Neural cell (in vitro differentiated cells): ENCODE results near the gene GCN1. TPM values are rescaled to one million over a fixed set of nuclear protein-coding genes. Genes with fewer than 3 reads are reported as not detected.
A peak's percentile ranks its signal among the peaks of the same experiment; 100 is the strongest.

Experiments used
- H2AFZ ChIP-seq: fragments of 200-600, 300-800 bp; sonication (generic), shearing (Covaris generic); 2 replicates; pipeline ENCODE4 v1.6.0; 2014; ENCODE audit warnings: low read depth, mild to moderate bottlenecking, antibody characterized with exemption, low read length, moderate library complexity
- H3F3A ChIP-seq: fragments of 200-600 bp; shearing (Covaris generic); 2 replicates; pipeline ENCODE4 v1.6.1; 2016; ENCODE audit warnings: mild to moderate bottlenecking, moderate library complexity, mixed read lengths, antibody characterized with exemption, low read length; ENCODE audit not compliant: insufficient read depth, poor library complexity, severe bottlenecking
- H3K27ac ChIP-seq: fragments of 200-600, 300-800 bp; sonication (generic), shearing (Covaris generic); 2 replicates; pipeline ENCODE4 v1.5.1; 2014; ENCODE audit warnings: mild to moderate bottlenecking, low read length, moderate library complexity
- H3K27me3 ChIP-seq: fragments of 300-800, 200-600 bp; sonication (generic), shearing (Covaris generic); 2 replicates; pipeline ENCODE4 v1.6.0; 2014; ENCODE audit warnings: mild to moderate bottlenecking, low read depth, low read length, moderate library complexity; ENCODE audit not compliant: insufficient read depth
- H3K36me3 ChIP-seq: fragments of 300-800, 200-600 bp; sonication (generic), shearing (Covaris generic); 2 replicates; pipeline ENCODE4 v1.5.1; 2014; ENCODE audit warnings: mild to moderate bottlenecking, antibody characterized with exemption, low read length, moderate library complexity; ENCODE audit not compliant: insufficient read depth
- H3K4me2 ChIP-seq: fragments of 300-800, 200-600 bp; sonication (generic), shearing (Covaris generic); 2 replicates; pipeline ENCODE4 v1.6.0; 2014; ENCODE audit warnings: mild to moderate bottlenecking, low read length
- H3K4me3 ChIP-seq: fragments of 300-800, 200-600 bp; sonication (generic), shearing (Covaris generic); 2 replicates; pipeline ENCODE4 v1.5.1; 2014; ENCODE audit warnings: mild to moderate bottlenecking, low read length, moderate library complexity
- H3K79me2 ChIP-seq: fragments of 200-600 bp; shearing (Covaris generic); replicated peaks from 2 replicates; pipeline ENCODE4 v1.6.0; 2014; ENCODE audit warnings: mild to moderate bottlenecking, low read length, moderate library complexity; ENCODE audit not compliant: insufficient read depth
- H3K9ac ChIP-seq: fragments of 300-800, 200-600 bp; sonication (generic), shearing (Covaris generic); 2 replicates; pipeline ENCODE4 v1.6.1; 2016; ENCODE audit warnings: mild to moderate bottlenecking, low read length, mixed read lengths
- H3K9me2 ChIP-seq: fragments of 200-600 bp; shearing (Covaris generic); 2 replicates; pipeline ENCODE4 v1.6.1; 2016; ENCODE audit warnings: mild to moderate bottlenecking, low read length, mixed read lengths; ENCODE audit not compliant: insufficient read depth
- H3K9me3 ChIP-seq: fragments of 200-600, 300-800 bp; sonication (generic), shearing (Covaris generic); 2 replicates; pipeline ENCODE4 v1.6.1; 2016; ENCODE audit warnings: mild to moderate bottlenecking, mixed run types, low read length, moderate library complexity, mixed read lengths
- H4K20me1 ChIP-seq: fragments of 200-600 bp; shearing (Covaris generic); 2 replicates; pipeline ENCODE4 v1.6.1; 2016; ENCODE audit warnings: mild to moderate bottlenecking, mixed run types; ENCODE audit not compliant: insufficient read depth
- EP300 ChIP-seq: fragments of 450-650 bp; conservative IDR thresholded peaks from 2 replicates; pipeline ENCODE4 v1.6.1; 2014; ENCODE audit warnings: antibody characterized with exemption, mild to moderate bottlenecking, moderate library complexity; ENCODE audit not compliant: poor library complexity, severe bottlenecking
- EZH2 ChIP-seq: fragments of 200-600, 300-800 bp; shearing (Covaris generic), sonication (generic); IDR thresholded peaks from 2 replicates; pipeline ENCODE4 v1.6.1; 2014; ENCODE audit warnings: antibody characterized with exemption, low read length, borderline replicate concordance, mild to moderate bottlenecking; ENCODE audit not compliant: insufficient read depth, poor library complexity, severe bottlenecking
- MXI1 ChIP-seq: fragments of 450-650 bp; conservative IDR thresholded peaks from 2 replicates; pipeline ENCODE4 v1.6.1; 2014; ENCODE audit warnings: antibody characterized with exemption, mild to moderate bottlenecking; ENCODE audit not compliant: poor library complexity, severe bottlenecking
- POLR2AphosphoS5 ChIP-seq: IDR thresholded peaks from 2 replicates; pipeline ENCODE4 v1.6.1; 2012
- RAD21 ChIP-seq: fragments of 450-650 bp; conservative IDR thresholded peaks from 2 replicates; pipeline ENCODE4 v1.6.1; 2014; ENCODE audit warnings: antibody characterized with exemption, mild to moderate bottlenecking, moderate library complexity
- SMC3 ChIP-seq: fragments of 450-650 bp; conservative IDR thresholded peaks from 2 replicates; pipeline ENCODE4 v1.6.1; 2014; ENCODE audit warnings: antibody characterized with exemption, mild to moderate bottlenecking, moderate library complexity; ENCODE audit not compliant: poor library complexity
- TAF1 ChIP-seq: IDR thresholded peaks from 2 replicates; pipeline ENCODE4 v1.6.1; 2012; ENCODE audit warnings: low read depth
- polyA plus RNA-seq: library from polyadenylated mRNA; depleted of rRNA; stranded (reverse); fragments of >200 nt; gene quantifications from 2 replicates; pipeline ENCODE4 v1.2.3, GENCODE V29; 2014
- TF ChIP-seq, protein P1 (sequence below): IDR thresholded peaks from 2 replicates; pipeline ENCODE4 v1.6.1; 2012; ENCODE audit warnings: borderline replicate concordance
- TF ChIP-seq, protein P2 (sequence below): fragments of 450-650 bp; IDR thresholded peaks from 2 replicates; pipeline ENCODE4 v1.5.1; 2014; ENCODE audit warnings: antibody characterized with exemption, mild to moderate bottlenecking, moderate library complexity; ENCODE audit not compliant: poor library complexity, severe bottlenecking

GCN1 gene
- polyA plus RNA-seq, 1 donor from 2014 or later, result 21.5 TPM

DNA sequence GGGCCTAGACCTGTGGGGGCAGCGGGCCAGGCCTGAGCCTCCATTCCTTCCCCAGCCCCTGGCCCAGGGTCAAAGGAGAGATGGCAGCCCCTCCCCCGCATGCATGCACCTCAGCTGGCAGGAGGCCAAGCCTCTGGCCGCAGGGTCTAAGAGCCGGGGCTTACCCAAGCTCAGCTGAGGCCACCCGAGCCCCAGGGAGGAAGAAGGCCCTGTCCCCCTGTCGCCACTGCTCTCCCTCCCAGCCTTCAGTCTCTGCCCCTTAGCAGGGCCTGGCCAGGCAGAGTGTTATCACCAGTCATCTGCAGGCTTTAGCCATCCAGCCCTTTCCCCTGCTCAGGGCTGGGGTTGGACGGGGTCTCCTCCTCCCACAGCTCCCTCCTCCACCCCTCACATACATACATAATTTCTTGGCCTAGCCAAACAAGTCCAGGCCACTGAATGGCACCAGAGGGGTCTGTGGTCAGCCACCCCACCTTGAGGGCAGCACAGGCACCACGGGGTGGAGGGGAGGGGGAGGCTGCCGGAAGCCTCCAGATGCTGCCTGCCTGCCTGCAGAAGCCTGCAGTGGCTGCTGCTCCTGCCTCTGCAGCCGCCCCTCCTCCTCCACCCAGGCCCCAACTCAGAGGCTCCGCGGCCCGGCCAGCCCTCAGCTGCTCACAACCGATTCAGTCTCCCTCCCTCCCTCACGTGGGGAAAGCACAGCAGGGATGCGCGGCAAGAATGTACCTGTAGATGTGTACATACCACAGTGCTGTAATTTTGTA, 100.7 kb downstream of the GCN1 start:
- Histone ChIP-seq H3K36me3 (peaks cover 5% of the 10 kb centered on the region), H3K27ac (peak overlapping the region; percentile 61), H3K27me3 (no peaks in the 10 kb centered on the region), H3K9ac (peak overlapping the region; percentile 55), H3K79me2 (no peaks in the 10 kb centered on the region), H3K9me2 (no peaks in the 10 kb centered on the region), H4K20me1 (peaks cover 3% of the 10 kb centered on the region), H3K4me3 (peak overlapping the region; percentile 48), H2AFZ (no peak overlapping the region), H3K4me2 (no peak overlapping the region), H3K9me3 (no peaks in the 10 kb centered on the region), H3F3A (no peaks in the 10 kb centered on the region)
- TF ChIP-seq MXI1 (peak; percentile 16), SMC3 (peak; percentile 22), EP300 (no peak), RAD21 (peak; percentile 22), EZH2 (no peak), POLR2AphosphoS5 (no peak), TAF1 (no peak)
- TF ChIP-seq, protein P1, sequence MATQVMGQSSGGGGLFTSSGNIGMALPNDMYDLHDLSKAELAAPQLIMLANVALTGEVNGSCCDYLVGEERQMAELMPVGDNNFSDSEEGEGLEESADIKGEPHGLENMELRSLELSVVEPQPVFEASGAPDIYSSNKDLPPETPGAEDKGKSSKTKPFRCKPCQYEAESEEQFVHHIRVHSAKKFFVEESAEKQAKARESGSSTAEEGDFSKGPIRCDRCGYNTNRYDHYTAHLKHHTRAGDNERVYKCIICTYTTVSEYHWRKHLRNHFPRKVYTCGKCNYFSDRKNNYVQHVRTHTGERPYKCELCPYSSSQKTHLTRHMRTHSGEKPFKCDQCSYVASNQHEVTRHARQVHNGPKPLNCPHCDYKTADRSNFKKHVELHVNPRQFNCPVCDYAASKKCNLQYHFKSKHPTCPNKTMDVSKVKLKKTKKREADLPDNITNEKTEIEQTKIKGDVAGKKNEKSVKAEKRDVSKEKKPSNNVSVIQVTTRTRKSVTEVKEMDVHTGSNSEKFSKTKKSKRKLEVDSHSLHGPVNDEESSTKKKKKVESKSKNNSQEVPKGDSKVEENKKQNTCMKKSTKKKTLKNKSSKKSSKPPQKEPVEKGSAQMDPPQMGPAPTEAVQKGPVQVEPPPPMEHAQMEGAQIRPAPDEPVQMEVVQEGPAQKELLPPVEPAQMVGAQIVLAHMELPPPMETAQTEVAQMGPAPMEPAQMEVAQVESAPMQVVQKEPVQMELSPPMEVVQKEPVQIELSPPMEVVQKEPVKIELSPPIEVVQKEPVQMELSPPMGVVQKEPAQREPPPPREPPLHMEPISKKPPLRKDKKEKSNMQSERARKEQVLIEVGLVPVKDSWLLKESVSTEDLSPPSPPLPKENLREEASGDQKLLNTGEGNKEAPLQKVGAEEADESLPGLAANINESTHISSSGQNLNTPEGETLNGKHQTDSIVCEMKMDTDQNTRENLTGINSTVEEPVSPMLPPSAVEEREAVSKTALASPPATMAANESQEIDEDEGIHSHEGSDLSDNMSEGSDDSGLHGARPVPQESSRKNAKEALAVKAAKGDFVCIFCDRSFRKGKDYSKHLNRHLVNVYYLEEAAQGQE, result no peak
- TF ChIP-seq, protein P2, sequence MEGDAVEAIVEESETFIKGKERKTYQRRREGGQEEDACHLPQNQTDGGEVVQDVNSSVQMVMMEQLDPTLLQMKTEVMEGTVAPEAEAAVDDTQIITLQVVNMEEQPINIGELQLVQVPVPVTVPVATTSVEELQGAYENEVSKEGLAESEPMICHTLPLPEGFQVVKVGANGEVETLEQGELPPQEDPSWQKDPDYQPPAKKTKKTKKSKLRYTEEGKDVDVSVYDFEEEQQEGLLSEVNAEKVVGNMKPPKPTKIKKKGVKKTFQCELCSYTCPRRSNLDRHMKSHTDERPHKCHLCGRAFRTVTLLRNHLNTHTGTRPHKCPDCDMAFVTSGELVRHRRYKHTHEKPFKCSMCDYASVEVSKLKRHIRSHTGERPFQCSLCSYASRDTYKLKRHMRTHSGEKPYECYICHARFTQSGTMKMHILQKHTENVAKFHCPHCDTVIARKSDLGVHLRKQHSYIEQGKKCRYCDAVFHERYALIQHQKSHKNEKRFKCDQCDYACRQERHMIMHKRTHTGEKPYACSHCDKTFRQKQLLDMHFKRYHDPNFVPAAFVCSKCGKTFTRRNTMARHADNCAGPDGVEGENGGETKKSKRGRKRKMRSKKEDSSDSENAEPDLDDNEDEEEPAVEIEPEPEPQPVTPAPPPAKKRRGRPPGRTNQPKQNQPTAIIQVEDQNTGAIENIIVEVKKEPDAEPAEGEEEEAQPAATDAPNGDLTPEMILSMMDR, result no peak

GRCh38 chr12:120093336-120093591, 101.3 kb downstream of the GCN1 start:
- Histone ChIP-seq H3K9me2 (no peaks in the 10 kb centered on the region), H3K27ac (peak overlapping the region; percentile 61), H3K9ac (peak overlapping the region; percentile 55), H3K4me3 (peak overlapping the region; percentile 48), H3K27me3 (no peaks in the 10 kb centered on the region), H3K36me3 (peaks cover 5% of the 10 kb centered on the region), H3F3A (no peaks in the 10 kb centered on the region), H3K79me2 (no peaks in the 10 kb centered on the region), H3K9me3 (no peaks in the 10 kb centered on the region), H3K4me2 (no peak overlapping the region), H4K20me1 (peaks cover 3% of the 10 kb centered on the region), H2AFZ (no peak overlapping the region)
- TF ChIP-seq MXI1 (no peak), TAF1 (no peak), POLR2AphosphoS5 (no peak), RAD21 (no peak), EP300 (no peak), SMC3 (no peak), EZH2 (no peak)
- TF ChIP-seq, protein P2, result no peak
- TF ChIP-seq, protein P1, result no peak
